Kidney (tissue), 14 donors: ENCODE results near the gene HSD17B12. TPM values are rescaled to one million over a fixed set of nuclear protein-coding genes. Genes with fewer than 3 reads are reported as not detected.

Source experiments
- DNase-seq, 5 donors: peaks; one replicate each; pipeline ENCODE4 v3.0.0-alpha.2; 2013 to 2020
- FAIRE-seq: peaks from 2 replicates; lab custom pipeline; 2012; peaks lifted over from hg19 to GRCh38; lab: Jason Lieb, UNC
- H3K27ac ChIP-seq, 2 donors: one replicate each; pipeline ENCODE4 v1.7.0; 2013; ENCODE audit warnings: low read depth in 2 of 2, low read length in 2 of 2, inconsistent platforms in 1 of 2
- H3K27me3 ChIP-seq: one replicate; pipeline ENCODE4 v1.7.1; 2013; ENCODE audit warnings: low read length, inconsistent platforms; ENCODE audit not compliant: control insufficient read depth, insufficient read depth
- H3K36me3 ChIP-seq, 3 donors: one replicate each; pipeline versions ENCODE4 v1.7.0 to v1.7.1; 2013; ENCODE audit warnings: low read length in 3 of 3, control low read depth in 1 of 3, inconsistent platforms in 1 of 3; ENCODE audit not compliant: insufficient read depth in 3 of 3, control insufficient read depth in 2 of 3
- H3K4me1 ChIP-seq, 3 donors: one replicate each; pipeline versions ENCODE4 v1.7.0 to v1.7.1; 2013; ENCODE audit warnings: low read length in 3 of 3, inconsistent platforms in 1 of 3, low read depth in 1 of 3; ENCODE audit not compliant: control insufficient read depth in 2 of 3, insufficient read depth in 2 of 3
- H3K4me3 ChIP-seq, 3 donors: one replicate each; pipeline versions ENCODE4 v1.7.0 to v1.8.1; 2013; ENCODE audit warnings: low read length in 3 of 3, control low read depth in 1 of 3, inconsistent platforms in 1 of 3
- H3K9ac ChIP-seq, 3 donors: one replicate each; pipeline versions ENCODE4 v1.7.0 to v1.7.1; 2013; ENCODE audit warnings: low read length in 3 of 3, control low read depth in 1 of 3, inconsistent platforms in 1 of 3
- H3K9me3 ChIP-seq, 3 donors: one replicate each; pipeline versions ENCODE4 v1.7.0 to v1.7.1; 2013; ENCODE audit warnings: low read length in 3 of 3, control low read depth in 1 of 3, inconsistent platforms in 1 of 3; ENCODE audit not compliant: control insufficient read depth in 2 of 3, insufficient read depth in 1 of 3
- CTCF ChIP-seq: IDR thresholded peaks from 3 replicates; pipeline ENCODE4 v1.5.1; 2012; ENCODE audit warnings: mild to moderate bottlenecking, moderate library complexity, borderline replicate concordance; ENCODE audit not compliant: insufficient read depth; ENCODE audit errors: extremely low read depth
- intact Hi-C: fragments of 100-400 bp; cut with DNase I; formaldehyde crosslinking; loops from one replicate; pipeline ENCODE4 v1.11.1; 2022
- polyA plus RNA-seq: library from polyadenylated mRNA; stranded (reverse); fragments of 350-450 nt; fragmentation: Illumina TruSeq; extraction: RNeasy Lipid Tissue Mini Kit (QIAGEN cat#74804); gene quantifications from one replicate; pipeline ENCODE4 v1.2.3, GENCODE V29; 2014; ENCODE audit warnings: low read depth, low replicate concordance; ENCODE audit not compliant: insufficient read depth
- total RNA-seq: library from RNA; stranded (reverse); fragmentation: NEBNext Ultra II Directional; extraction: Animal tissue kit (Norgen Biotek cat#: 25700); gene quantifications from one replicate; pipeline ENCODE4 v1.2.1, GENCODE V29; 2021
- donor health status: control.
- donor health status: control.
- donor health status: control.
- donor health status: control.
- donor health status: control.
- donor health status: DM: yes; HTN: yes; CAD: no.
- donor health status: Normal renal cell carcinoma (clear cell type).

HSD17B12 gene
- total and polyA plus RNA-seq, 2 donors from 2014 or later: 76.9 to 100 TPM

GRCh38 chr11:43708776-43709175 lies 28.2 kb downstream of the HSD17B12 start:
- no peak overlapping the region for H3K9ac ChIP-seq
- H3K9me3 ChIP-seq: no peaks in the 10 kb centered on the region
- peak in 1 of 5 donors; percentile 4 for DNase-seq
- H3K4me3 ChIP-seq: no peak overlapping the region
- FAIRE-seq: no peak
- peak; percentile 30 for TF ChIP-seq CTCF
- no peaks in the 10 kb centered on the region for H3K4me1 ChIP-seq
- H3K27ac ChIP-seq: no peak overlapping the region
- no peaks in the 10 kb centered on the region for H3K27me3 ChIP-seq
- intact Hi-C loops: no loop called here
- no peaks in the 10 kb centered on the region for H3K36me3 ChIP-seq

- no peak for FAIRE-seq
- intact Hi-C loops: no loop called here
Measured at GRCh38 chr11:43709689-43710088, 29.2 kb downstream of the HSD17B12 start.

GRCh38 chr11:43712676-43713075 lies 32.1 kb downstream of the HSD17B12 start:
- Histone ChIP-seq H3K27ac (no peak overlapping the region), H3K4me3 (no peak overlapping the region), H3K36me3 (no peaks in the 10 kb centered on the region), H3K4me1 (no peaks in the 10 kb centered on the region), H3K9me3 (no peaks in the 10 kb centered on the region), H3K9ac (no peak overlapping the region), H3K27me3 (no peaks in the 10 kb centered on the region)
- DNase-seq: no peak
- intact Hi-C loops: no loop called here
- TF ChIP-seq CTCF: no peak
- FAIRE-seq: no peak

More at GRCh38 chr11:43709689-43710088, 29.2 kb downstream of the HSD17B12 start:
- no peak overlapping the region for H3K4me3 ChIP-seq
- no peaks in the 10 kb centered on the region for H3K36me3 ChIP-seq
- no peak for TF ChIP-seq CTCF
- no peaks in the 10 kb centered on the region for H3K9me3 ChIP-seq
- DNase-seq: no peak
- H3K4me1 ChIP-seq: no peaks in the 10 kb centered on the region
- no peak overlapping the region for H3K27ac ChIP-seq
- no peaks in the 10 kb centered on the region for H3K27me3 ChIP-seq
- no peak overlapping the region for H3K9ac ChIP-seq

- Histone ChIP-seq H3K27ac (no peak overlapping the region), H3K4me3 (no peak overlapping the region), H3K9me3 (peaks cover 0 to 11% (median 0%) of the 10 kb centered on the region in 3 donors), H3K36me3 (peaks cover 0 to 3% (median 2%) of the 10 kb centered on the region in 3 donors), H3K27me3 (no peaks in the 10 kb centered on the region), H3K9ac (no peak overlapping the region), H3K4me1 (no peaks in the 10 kb centered on the region)
- DNase-seq: no peak
- TF ChIP-seq CTCF: no peak
- intact Hi-C loops: no loop called here
- FAIRE-seq: no peak
Measured at GRCh38 chr11:43718373-43718772, 37.8 kb downstream of the HSD17B12 start.
